Endothelial cell of umbilical vein (primary cell): ENCODE results near the gene NAXE. TPM values are rescaled to one million over a fixed set of nuclear protein-coding genes. Genes with fewer than 3 reads are reported as not detected.
"Not testable (repeated sequence)": the region's sequence is repeated elsewhere in the genome, so short reads cannot be mapped to it uniquely, and the experiment has no call there.

Source experiments
- BruUV-seq: library from RNA; stranded (reverse); fragments of 400-500 nt; replicated peaks from 2 replicates; lab custom pipeline; 2021; lab: Mats Ljungman, UMichigan
- CTCF ChIA-PET: fragments of 300-600, 350-600 bp; sonication (Branson Sonifier 250); formaldehyde crosslinking; loops from one replicate; lab custom pipeline; 2021; ENCODE audit warnings: antibody characterized with exemption, inconsistent platforms; lab: Charles Lee
- POLR2A ChIA-PET: fragments of 300-600, 350-600 bp; sonication (Branson Sonifier 250); formaldehyde crosslinking; loops from one replicate; lab custom pipeline; 2021; ENCODE audit warnings: antibody characterized with exemption, inconsistent platforms; lab: Charles Lee
- DNase-seq: peaks from one replicate; pipeline ENCODE4 v3.0.0-alpha.2; 2011; ENCODE audit warnings: low read depth, low spot score
- FAIRE-seq: peaks from 2 replicates; lab custom pipeline; 2011; peaks lifted over from hg19 to GRCh38; lab: Jason Lieb, UNC
- H2AFZ ChIP-seq: 2 replicates; pipeline ENCODE4 v1.6.0; 2012; ENCODE audit warnings: low read depth, low read length, control low read depth, inconsistent platforms
- H3K27ac ChIP-seq: 2 replicates; pipeline ENCODE4 v1.5.1; 2011; ENCODE audit warnings: low read depth, mild to moderate bottlenecking, control low read depth, low read length, moderate library complexity; ENCODE audit not compliant: insufficient read depth
- H3K27me3 ChIP-seq, 2 experiments: 2 replicates each; pipeline versions ENCODE4 v1.6.0 to v1.6.1; 2011; ENCODE audit warnings: low read length in 2 of 2, mixed read lengths in 1 of 2; ENCODE audit not compliant: control insufficient read depth in 2 of 2, insufficient read depth in 2 of 2
- H3K36me3 ChIP-seq, 2 experiments: 2 replicates in 1 of 2; 3 replicates in 1 of 2; pipeline ENCODE4 v1.5.1; 2011; ENCODE audit warnings: low read length in 2 of 2, mild to moderate bottlenecking in 1 of 2, moderate library complexity in 1 of 2; ENCODE audit not compliant: control insufficient read depth in 2 of 2, insufficient read depth in 2 of 2; ENCODE audit errors: extremely low read depth in 1 of 2
- H3K4me1 ChIP-seq: 3 replicates; pipeline ENCODE4 v1.5.1; 2011; ENCODE audit warnings: mild to moderate bottlenecking, low read length; ENCODE audit not compliant: control insufficient read depth, insufficient read depth; ENCODE audit errors: extremely low read depth
- H3K4me2 ChIP-seq: 2 replicates; pipeline ENCODE4 v1.6.1; 2011; ENCODE audit warnings: low read length, control low read depth, mixed read lengths; ENCODE audit not compliant: insufficient read depth
- H3K4me3 ChIP-seq, 3 experiments: fragments of 200-600 bp in 1 of 3; sonication (generic), shearing (Covaris generic) in 1 of 3; replicated peaks in 1 of 3; 2 replicates each; pipeline ENCODE4 v1.5.1; 2011 to 2016; ENCODE audit warnings: control low read depth in 3 of 3, low read length in 3 of 3, mild to moderate bottlenecking in 2 of 3, inconsistent platforms in 1 of 3, low read depth in 1 of 3, moderate library complexity in 1 of 3; ENCODE audit not compliant: insufficient read depth in 1 of 3
- H3K79me2 ChIP-seq: 2 replicates; pipeline ENCODE4 v1.6.0; 2012; ENCODE audit warnings: low read length, inconsistent platforms; ENCODE audit not compliant: control insufficient read depth, insufficient read depth
- H3K9ac ChIP-seq: replicated peaks from 2 replicates; pipeline ENCODE3; 2011; ENCODE audit warnings: low read length, control low read depth; ENCODE audit not compliant: insufficient read depth; ENCODE audit errors: extremely low read depth
- H3K9me1 ChIP-seq: replicated peaks from 3 replicates; pipeline ENCODE4 v1.6.0; 2011; ENCODE audit warnings: mild to moderate bottlenecking, low read length; ENCODE audit not compliant: control insufficient read depth, insufficient read depth; ENCODE audit errors: extremely low read depth
- H3K9me3 ChIP-seq: replicated peaks from 2 replicates; pipeline ENCODE4 v1.5.1; 2012; ENCODE audit warnings: low read length, inconsistent platforms; ENCODE audit not compliant: control insufficient read depth, insufficient read depth
- H4K20me1 ChIP-seq: replicated peaks from 2 replicates; pipeline ENCODE3; 2011; ENCODE audit warnings: mild to moderate bottlenecking, low read length; ENCODE audit not compliant: control insufficient read depth, insufficient read depth; ENCODE audit errors: extremely low read depth
- EZH2 ChIP-seq: IDR thresholded peaks from 2 replicates; pipeline ENCODE4 v1.6.1; 2012; ENCODE audit warnings: borderline replicate concordance, low read depth, mild to moderate bottlenecking, moderate library complexity, low read length, inconsistent platforms; ENCODE audit not compliant: severe bottlenecking
- FOS ChIP-seq: IDR thresholded peaks from 2 replicates; pipeline ENCODE4 v1.6.1; 2011; ENCODE audit warnings: mild to moderate bottlenecking, low read length, moderate library complexity, borderline replicate concordance; ENCODE audit not compliant: insufficient read depth
- GATA2 ChIP-seq: IDR thresholded peaks from 2 replicates; pipeline ENCODE4 v1.7.0; 2011; ENCODE audit warnings: low read depth, mild to moderate bottlenecking, moderate library complexity, mixed read lengths, low read length; ENCODE audit not compliant: insufficient read length, insufficient read depth
- JUN ChIP-seq: IDR thresholded peaks from 2 replicates; pipeline ENCODE4 v1.6.1; 2011; ENCODE audit warnings: borderline replicate concordance, low read depth; ENCODE audit not compliant: insufficient read length, insufficient read depth
- MYC ChIP-seq: IDR thresholded peaks from one replicate; pipeline ENCODE4 v1.6.1; 2011; ENCODE audit warnings: mild to moderate bottlenecking, low read depth, low read length
- POLR2A ChIP-seq: IDR thresholded peaks from 2 replicates; pipeline ENCODE4 v1.6.1; 2012; ENCODE audit warnings: low read depth, mild to moderate bottlenecking, control low read depth, low read length
- POLR2AphosphoS5 ChIP-seq: IDR thresholded peaks from 2 replicates; pipeline ENCODE4 v1.6.1; 2012; ENCODE audit warnings: low read depth, mild to moderate bottlenecking, control low read depth, low read length, moderate library complexity; ENCODE audit not compliant: insufficient read depth
- dilution Hi-C: fragments of 300-500 bp; cut with MboI; formaldehyde crosslinking; loops from one replicate; pipeline ENCODE4 v1.15.0; 2019; ENCODE audit warnings: low sequenced_read_pairs; ENCODE audit not compliant: extremely low pct_ligation_motif_present
- intact Hi-C: fragments of 100-400 bp; cut with micrococcal nuclease; formaldehyde crosslinking; loops from one replicate; pipeline ENCODE4 v1.10.0; 2022
- polyA plus RNA-seq, 4 experiments: library from polyadenylated mRNA; depleted of rRNA in 3 of 4; stranded (reverse) in 3 of 4; unstranded in 1 of 4; fragments of >200 nt; gene quantifications; 2 replicates each; pipeline versions ENCODE4 v1.2.1 to v1.2.3, GENCODE V29; 2011 to 2012; ENCODE audit warnings: missing spikeins in 1 of 4
- total RNA-seq: library from RNA; stranded (reverse); gene quantifications from 2 replicates; pipeline ENCODE4 v1.2.3, GENCODE V29; 2021
- TF ChIP-seq, protein P1 (sequence below): IDR thresholded peaks from 2 replicates; pipeline ENCODE4 v1.6.1; 2011; ENCODE audit not compliant: insufficient read depth, insufficient read length
- TF ChIP-seq, protein P2 (sequence below), 2 donors: IDR thresholded peaks; 1 replicate in 1 of 2; 2 replicates in 1 of 2; pipeline ENCODE4 v1.5.1; 2011; ENCODE audit warnings: low read length in 2 of 2, mild to moderate bottlenecking in 2 of 2, moderate library complexity in 2 of 2, control low read depth in 1 of 2, inconsistent platforms in 1 of 2, low read depth in 1 of 2; ENCODE audit not compliant: insufficient read depth in 1 of 2; ENCODE audit errors: extremely low read depth in 1 of 2

The NAXE gene
- total and polyA plus RNA-seq, 2 donors (not counting 3 experiments of a cell fraction or from before 2014, with no cell fraction given), result 76.2 to 187 TPM

DNA sequence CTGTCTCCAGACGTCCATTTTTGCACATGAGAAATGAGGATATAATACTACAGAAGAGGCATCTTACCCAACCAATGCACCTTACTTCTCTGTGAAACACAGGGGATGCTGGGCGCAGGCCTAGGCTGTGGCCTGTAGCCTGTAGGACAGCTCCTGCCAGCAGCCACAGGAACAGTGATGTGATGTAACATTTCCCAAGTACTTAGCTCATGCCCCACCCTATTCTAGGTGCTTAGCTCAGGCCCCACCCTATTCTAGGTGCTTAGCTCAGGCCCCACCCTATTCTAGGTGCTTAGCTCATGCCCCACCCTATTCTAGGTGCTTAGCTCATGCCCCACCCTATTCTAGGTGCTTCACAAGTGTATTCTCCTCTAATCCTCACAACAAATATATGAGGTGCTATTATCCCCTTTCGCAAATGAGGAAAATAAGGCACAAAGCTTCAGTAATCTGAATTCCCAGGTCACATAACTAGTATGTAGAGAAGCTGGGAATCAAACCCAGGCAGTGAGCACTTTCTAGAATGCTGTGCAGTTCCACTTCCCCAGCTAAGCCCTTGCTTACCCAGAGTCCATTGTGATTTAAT lies 4.6 kb upstream of the NAXE start:
- Histone ChIP-seq H3K9ac (no peak overlapping the region), H3K9me1 (no peaks in the 10 kb centered on the region), H3K9me3 (no peaks in the 10 kb centered on the region), H3K36me3 (no peaks in the 10 kb centered on the region), H3K79me2 (peaks cover 1% of the 10 kb centered on the region), H3K4me2 (no peak overlapping the region), H3K27me3 (no peaks in the 10 kb centered on the region), H2AFZ (no peak overlapping the region), H4K20me1 (no peaks in the 10 kb centered on the region), H3K4me3 (no peak overlapping the region), H3K27ac (no peak overlapping the region), H3K4me1 (peaks cover 5% of the 10 kb centered on the region)
- ChIA-PET POLR2A (no interaction called here), CTCF (interaction anchor here (0.8 to 9.3 kb wide), 5 partner anchors 15 to 37 kb away, joined by 3 to 104 read pairs (median 8); partner anchors contain the start of gene GPATCH4)
- DNase-seq, result no peak
- FAIRE-seq, result no peak
- dilution Hi-C loops (no loop called here), intact Hi-C loops (no loop called here)
- BruUV-seq, result no TSS peak
- TF ChIP-seq, protein P1, sequence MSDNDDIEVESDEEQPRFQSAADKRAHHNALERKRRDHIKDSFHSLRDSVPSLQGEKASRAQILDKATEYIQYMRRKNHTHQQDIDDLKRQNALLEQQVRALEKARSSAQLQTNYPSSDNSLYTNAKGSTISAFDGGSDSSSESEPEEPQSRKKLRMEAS, result no peak
- TF ChIP-seq, protein P2, sequence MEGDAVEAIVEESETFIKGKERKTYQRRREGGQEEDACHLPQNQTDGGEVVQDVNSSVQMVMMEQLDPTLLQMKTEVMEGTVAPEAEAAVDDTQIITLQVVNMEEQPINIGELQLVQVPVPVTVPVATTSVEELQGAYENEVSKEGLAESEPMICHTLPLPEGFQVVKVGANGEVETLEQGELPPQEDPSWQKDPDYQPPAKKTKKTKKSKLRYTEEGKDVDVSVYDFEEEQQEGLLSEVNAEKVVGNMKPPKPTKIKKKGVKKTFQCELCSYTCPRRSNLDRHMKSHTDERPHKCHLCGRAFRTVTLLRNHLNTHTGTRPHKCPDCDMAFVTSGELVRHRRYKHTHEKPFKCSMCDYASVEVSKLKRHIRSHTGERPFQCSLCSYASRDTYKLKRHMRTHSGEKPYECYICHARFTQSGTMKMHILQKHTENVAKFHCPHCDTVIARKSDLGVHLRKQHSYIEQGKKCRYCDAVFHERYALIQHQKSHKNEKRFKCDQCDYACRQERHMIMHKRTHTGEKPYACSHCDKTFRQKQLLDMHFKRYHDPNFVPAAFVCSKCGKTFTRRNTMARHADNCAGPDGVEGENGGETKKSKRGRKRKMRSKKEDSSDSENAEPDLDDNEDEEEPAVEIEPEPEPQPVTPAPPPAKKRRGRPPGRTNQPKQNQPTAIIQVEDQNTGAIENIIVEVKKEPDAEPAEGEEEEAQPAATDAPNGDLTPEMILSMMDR (IDR thresholded peaks at IDR 0.05; ENCODE audit: extremely low read depth in 1 of 2, insufficient read depth in 1 of 2, low read depth in 1 of 2, low read length in 2 of 2), result no peak
- TF ChIP-seq GATA2 (no peak), EZH2 (no peak), FOS (no peak), POLR2A (no peak), MYC (no peak), POLR2AphosphoS5 (no peak), JUN (no peak)

DNA sequence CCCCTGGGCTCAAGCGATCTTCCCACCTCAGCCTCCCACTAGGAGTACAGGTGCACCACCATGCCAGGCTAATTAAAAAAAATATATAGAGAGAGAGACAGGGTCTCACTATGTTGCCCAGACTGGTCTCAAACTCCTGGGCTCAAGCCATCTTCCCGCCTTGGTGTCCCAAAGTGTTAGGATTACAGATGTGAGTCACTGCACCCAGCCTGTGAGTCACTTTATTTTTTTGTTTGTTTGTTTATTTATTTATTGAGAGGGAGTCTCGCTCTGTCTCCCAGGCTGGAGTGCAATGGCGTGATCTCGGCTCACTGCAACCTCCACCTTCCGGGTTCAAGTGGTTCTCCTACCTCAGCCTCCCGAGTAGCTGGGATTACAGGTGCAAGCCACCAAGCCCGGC lies 3.6 kb upstream of the NAXE start:
- CTCF ChIA-PET, result interaction anchor here (2.0 to 9.3 kb wide), 2 partner anchors 16 to 21 kb away, joined by 8 to 104 read pairs; no protein-coding TSS in a partner anchor
- intact Hi-C loops, H3K79me2 ChIP-seq, H3K27me3 ChIP-seq, H3K4me2 ChIP-seq, H3K4me3 ChIP-seq, H3K27ac ChIP-seq, H4K20me1 ChIP-seq, H2AFZ ChIP-seq, H3K9ac ChIP-seq, H3K36me3 ChIP-seq, POLR2A ChIA-PET, H3K9me3 ChIP-seq, H3K9me1 ChIP-seq, DNase-seq, FAIRE-seq, BruUV-seq, dilution Hi-C loops: not testable (repeated sequence)
- peaks cover 14% of the 10 kb centered on the region for H3K4me1 ChIP-seq
